KG1 (cell line): Measurements from ENCODE around the gene HTR1B.
A peak's percentile ranks its signal among the peaks of the same experiment; 100 is the strongest.

Source experiments
- DNase-seq: peaks from one replicate; lab custom pipeline; 2025; lab: John Stamatoyannopoulos, UW

The HTR1B gene, protein sequence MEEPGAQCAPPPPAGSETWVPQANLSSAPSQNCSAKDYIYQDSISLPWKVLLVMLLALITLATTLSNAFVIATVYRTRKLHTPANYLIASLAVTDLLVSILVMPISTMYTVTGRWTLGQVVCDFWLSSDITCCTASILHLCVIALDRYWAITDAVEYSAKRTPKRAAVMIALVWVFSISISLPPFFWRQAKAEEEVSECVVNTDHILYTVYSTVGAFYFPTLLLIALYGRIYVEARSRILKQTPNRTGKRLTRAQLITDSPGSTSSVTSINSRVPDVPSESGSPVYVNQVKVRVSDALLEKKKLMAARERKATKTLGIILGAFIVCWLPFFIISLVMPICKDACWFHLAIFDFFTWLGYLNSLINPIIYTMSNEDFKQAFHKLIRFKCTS

DNA sequence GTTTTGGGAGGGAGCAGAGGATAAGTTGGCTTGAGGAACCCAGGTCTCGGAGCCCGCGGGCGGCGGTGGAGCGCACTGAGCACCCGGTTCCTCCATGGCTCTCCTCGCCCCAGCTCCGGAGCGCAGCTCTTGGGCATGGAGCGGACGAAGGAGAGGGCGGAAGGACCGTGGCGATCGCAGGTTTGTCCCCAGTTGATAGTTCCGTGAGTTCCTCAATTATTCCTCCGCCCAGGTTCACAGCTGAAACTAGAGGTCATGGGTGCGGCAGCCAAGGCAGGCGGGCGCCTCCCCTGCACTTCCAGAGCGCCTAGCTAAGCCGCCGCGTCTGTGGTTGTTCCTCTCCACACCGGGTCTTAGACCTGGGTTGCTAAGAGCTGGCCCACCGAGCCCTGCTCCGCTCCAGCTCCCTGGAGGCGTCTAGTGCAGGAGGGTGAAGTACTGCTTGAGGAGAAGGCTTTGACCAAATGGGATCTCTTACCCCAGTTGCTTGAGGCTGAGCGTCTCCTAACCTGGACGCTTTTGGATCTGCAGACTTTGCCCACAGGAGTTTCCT lies at the start of gene HTR1B:
HTR1B (minus strand) TSS at position 184 of the 553 bp plus-strand sequence; CDS start at position 96, 88 bp downstream.
- DNase-seq = no peak

DNA sequence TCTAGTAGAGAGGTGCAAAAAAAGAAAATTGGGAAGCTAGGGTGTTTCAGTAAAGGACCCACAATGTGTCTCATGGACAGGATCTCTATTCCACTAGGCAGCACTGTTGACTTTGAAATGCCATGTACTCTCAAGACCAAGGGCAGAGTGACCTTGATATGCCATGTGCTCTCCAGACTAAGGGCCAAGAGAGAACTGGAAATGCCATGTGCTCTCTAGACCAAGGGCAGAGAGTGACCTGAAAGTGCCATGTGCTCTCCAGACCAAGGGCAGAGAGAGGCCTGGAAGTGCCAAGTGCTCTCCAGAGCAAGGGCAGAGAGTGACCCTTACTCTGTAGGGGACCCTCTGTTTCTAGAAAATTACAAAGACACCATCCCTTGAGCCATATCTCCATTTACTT lies 49.3 kb upstream of the HTR1B start:
- no peak for DNase-seq

DNA sequence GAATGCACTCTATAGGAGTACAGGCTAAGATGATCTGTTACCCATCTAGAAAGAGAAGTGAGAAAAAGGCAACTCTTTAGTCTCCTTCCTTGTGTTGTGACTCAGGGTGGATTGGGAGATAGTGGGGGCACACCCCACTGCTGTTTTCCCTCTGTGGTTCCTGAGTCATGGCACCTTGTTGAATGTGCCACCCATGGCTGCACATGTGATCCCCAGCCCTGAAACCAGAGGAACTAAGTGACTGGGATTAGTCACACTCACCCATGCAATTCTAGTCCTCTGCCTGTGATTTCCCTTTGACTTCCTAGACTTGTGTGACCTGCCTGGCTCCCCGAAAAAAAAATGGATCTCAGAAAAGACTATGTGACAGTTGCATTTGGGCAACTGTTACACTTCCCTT lies 48.6 kb upstream of the HTR1B start:
- no peak for DNase-seq

DNA sequence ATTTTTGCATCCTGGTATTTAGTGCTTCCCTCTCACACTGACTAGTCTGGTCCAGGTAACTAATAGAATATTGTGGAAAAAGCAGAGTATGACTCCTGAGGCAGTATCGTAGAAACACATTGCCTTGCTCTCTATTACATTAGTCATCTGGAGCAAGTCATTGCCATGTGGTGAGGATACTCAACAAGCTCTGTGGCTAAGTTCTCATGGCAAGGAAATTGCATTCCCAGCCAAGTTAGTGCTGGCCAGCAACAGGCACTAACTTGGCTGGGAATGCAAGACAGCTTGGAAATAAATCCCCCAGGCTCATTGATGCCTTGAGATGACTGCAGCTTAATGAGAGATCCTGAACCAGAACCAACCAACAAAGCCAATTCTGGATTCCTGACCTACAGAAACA lies 39.7 kb upstream of the HTR1B start:
- no peak for DNase-seq

DNA sequence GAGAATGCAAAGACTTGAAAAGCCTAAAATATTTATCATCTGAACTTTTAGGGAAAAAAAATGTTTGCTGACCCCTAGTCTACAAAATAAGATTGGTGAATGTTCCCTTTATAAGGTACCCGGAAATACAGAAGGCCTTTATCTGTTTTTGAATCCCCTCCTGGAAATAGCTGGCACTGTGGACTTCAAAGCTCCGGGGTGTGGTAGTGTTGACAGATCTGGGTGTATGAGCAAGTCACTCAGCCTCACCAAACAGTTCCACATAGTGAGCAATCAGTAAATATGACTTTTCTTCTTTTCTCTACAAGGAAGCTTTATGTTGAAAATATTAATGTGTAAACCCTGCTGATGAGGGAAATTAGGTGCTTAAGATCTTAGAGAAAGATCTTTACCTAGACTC lies 29.2 kb upstream of the HTR1B start:
- DNase-seq = no peak

DNA sequence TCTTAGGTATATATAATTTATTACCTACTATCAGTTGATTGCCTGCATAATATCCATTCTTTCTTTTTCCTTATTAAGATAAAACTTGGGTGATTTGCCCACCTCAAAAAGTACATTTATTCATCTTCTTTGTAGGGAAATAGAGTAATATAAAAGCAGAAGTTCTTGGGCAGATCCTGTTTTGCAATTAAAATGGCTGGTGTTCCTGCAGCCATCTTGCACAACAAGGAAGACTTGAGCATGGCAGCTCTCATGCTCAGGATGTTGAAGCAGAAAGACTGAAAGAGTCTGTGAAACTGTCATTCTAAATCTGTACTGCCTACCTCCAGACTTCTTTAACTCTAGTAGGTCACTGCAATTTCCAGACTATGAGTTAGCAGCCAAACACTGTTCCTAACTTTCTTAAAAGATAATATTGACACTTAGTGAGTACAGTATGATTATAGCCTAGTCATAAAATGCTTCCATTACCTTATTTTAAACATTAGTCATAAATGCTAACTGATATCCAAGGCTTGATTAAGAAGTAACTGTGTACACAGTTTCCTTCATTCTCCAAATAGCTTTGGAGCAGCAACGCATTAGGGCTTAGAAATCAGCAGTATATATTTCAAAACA lies 24.6 kb upstream of the HTR1B start:
- DNase-seq = no peak

DNA sequence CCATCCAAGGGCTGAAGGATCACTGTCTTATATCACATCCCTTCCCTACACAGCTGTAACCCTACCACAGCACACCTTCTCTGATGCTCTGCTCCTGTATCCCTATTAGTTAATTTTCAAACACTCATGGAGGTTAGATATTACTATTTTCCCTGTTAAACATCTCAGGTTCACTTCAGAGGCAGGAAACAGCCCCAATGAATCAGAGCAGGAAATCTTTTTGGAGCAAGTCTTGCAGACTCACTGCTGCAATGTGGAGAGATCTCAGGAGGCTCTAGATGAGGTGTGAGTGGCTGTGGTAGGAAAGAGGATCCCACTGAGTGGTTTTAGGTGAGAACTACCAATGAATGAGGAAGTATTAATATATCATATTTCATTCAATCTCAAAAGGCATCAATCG lies 19.7 kb upstream of the HTR1B start:
- DNase-seq = no peak

DNA sequence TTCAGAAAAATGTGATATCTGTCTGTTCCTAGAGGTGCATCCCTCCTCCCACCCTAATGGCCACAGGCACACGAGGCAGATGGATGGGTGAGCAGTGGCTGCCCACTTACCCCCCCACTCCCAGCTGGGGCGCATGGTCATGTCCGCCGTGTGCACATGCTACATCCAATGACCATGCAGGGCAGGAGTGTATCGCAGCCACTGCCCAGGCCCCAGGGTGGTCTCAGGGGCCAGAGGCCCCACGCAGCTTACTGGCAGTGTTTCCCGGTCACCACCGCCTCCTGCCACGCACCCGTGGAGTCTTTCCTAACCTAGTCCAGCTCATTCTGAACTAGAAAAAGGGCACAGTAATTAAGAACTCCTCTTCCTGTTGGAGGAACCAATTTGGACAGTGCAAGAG lies 11.7 kb upstream of the HTR1B start:
- DNase-seq = no peak

DNA sequence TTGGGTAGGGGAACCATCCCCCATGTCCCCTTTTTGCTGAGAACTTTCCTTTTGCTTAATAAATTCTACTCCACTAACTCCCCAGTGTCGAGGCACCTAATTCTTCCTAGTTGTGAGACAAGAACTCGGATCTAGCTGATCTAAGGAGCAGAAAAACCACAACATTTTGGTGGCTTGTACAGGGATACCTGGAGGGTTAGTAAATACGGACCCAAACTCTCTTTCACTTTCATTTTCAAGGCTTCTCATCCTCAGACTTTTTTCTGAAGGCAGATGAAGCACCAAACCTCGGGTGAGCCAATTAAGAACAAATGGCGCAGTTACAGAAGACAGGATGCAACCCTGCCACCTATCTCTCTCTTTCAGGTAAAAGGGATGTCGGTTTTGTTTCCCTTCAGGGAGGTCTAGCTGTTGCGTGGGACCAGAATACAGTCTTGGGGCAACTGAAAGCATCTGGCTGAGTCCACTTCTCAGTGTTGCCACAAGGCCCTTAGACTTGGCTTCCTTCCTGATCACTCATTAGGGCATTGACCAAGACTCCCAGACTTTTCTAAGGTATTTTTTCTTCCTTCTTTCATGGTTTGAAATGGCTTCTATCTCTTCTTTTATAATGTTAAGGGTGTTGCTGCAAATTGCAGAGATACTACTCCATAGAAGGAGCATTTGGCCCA lies 11.1 kb upstream of the HTR1B start:
- DNase-seq = no peak

DNA sequence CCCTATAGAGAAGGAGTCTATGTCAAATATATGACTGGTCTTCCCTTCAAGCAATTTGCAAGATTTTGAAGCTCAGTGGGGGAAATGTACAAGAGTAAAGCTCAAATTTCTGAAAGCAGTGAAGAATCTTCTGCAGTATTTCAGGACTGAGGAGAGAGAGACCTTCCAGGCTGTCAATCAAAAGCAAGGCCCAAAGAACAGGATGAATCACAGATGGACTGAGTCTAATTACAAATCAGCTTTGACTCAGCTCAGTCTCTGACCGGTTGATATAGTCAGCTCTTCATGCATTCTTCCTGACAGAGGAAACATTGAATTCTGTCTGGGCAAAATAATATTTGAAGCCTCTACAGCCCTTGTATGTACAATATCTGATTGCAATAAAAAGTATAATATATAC lies 7.7 kb upstream of the HTR1B start:
- DNase-seq = no peak

DNA sequence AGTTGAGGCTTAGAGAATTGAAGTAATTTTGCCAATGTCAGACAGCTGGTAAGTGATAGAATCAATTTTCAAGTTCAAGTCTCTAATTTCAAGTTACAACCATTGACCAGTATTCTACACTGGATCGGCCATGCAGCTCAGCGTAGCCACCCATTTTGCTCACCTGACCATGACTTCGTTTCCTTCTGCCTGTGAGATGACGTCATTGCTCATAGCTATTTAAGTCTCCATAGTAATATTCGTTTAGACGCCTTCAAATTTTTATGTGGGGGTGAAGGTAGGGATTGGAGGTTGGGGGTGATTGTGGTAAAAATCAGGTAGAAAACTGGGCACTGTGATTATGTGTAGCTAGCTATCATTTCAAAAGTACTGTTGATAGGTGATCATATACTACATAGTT lies 5.6 kb upstream of the HTR1B start:
- no peak for DNase-seq

DNA sequence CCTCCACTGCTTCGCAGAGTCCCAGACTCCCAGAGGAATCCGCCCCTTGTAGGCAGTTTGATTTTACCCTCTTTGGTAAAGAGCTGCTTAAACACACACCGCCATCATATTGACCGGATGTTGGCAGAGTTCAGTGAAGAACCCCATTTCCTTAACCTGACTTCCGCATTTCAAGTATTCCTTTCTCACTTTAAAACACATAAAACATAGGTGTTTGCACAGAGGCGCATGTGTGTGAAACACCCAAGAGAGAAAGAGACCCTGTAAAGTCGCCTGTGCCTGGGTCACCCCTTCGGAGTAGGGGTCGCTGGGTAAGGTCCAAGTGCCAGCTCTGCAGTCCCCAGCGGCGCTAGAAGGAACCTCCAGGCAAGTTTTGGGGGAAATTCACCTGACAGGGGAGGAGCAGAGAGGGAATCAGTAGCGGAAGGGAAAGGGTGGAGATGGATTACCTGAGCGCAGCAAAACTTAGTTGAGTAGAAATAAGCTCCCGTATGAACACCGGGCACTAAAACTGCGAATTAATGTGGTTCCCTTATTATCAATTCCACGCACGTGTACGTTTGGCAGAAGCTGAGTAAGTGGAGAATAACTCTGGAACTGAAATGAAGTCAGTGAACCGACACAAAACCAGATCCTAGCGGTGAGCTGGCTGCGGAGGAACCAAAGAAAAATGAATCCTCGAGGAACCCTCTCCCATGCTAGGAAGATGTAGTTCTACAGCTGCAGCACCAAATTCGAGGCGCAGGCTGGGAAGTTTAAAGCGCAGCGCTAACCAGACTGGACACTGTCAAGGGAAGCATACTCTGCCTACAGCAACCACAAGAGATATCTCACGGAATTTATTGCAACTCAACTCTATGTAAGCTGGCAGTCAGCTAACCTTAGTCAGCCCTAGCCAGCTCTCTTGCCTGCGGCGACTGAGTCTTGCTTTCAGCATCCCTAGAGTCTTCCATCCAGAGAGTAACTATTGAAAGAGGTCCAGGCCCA lies 3.5 kb upstream of the HTR1B start:
- no peak for DNase-seq

DNA sequence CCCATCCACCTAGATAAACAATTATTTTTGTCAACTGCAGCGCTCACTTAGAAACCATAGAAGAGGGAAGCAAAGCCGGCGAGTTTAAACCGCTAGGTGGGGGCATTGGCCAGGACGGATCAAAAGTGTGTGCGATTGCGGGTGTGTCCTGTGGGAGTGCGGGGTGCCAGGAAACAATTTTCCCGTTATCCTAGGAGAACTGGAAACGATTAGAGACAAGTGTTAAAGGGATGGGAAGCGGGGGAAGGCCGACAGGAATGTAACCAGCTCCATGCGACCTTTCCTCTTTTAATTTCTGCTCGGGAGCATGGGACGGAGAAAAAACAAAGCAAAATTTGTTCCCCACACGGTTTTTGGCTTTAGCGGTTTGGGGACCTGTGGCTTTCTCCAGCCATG lies 2.8 kb upstream of the HTR1B start:
- DNase-seq = no peak

DNA sequence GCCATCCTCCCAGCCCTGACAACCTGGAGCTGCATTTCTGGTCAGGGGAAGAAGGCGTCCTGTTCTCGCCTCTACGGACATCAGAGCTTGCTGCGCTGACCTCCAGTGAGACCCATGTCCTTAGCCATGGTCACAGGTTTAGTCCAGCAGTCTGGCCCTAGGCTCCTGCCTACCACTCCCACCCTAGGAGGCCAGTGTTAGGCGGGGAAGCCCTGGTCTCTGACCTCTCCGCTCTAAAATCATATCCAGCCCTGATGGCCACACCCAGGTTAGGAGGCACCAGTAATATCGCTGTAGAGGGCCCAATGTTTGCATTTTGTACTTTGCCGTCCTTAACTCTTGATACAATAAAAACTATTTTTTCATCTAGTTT lies 1.2 kb upstream of the HTR1B start:
- no peak for DNase-seq

DNA sequence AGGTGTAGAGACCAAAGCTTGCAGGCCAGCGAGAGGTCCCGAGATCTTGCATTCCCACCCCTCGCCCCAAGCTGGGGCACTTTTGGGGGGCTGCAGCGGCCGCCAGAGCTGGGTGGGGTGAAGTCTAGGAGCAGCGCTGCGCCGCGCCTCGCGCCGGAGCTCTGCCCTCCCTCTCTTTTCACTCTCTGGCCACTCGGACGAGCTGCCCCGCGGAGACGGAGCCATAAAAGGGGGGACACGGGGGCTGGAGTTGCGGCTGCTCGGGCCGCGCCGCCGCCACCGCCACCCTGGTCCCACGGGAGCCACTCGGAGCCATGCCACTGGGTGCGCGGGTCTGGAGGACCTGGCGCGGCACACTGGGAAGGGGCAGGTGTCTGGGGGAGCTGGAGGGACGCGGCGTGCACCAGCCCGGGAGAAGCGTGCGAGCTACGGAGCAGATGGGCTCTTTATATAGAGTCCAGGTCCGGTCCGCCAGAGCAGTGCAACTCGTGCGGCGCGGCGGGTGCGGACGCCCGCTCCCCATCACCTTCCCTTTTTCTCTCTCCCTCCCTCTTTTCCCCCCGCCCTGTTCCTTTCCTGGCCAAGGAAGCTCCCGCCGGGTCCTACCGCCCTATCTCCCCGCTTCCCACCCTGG lies 687 bp upstream of the HTR1B start:
- DNase-seq = no peak

DNA sequence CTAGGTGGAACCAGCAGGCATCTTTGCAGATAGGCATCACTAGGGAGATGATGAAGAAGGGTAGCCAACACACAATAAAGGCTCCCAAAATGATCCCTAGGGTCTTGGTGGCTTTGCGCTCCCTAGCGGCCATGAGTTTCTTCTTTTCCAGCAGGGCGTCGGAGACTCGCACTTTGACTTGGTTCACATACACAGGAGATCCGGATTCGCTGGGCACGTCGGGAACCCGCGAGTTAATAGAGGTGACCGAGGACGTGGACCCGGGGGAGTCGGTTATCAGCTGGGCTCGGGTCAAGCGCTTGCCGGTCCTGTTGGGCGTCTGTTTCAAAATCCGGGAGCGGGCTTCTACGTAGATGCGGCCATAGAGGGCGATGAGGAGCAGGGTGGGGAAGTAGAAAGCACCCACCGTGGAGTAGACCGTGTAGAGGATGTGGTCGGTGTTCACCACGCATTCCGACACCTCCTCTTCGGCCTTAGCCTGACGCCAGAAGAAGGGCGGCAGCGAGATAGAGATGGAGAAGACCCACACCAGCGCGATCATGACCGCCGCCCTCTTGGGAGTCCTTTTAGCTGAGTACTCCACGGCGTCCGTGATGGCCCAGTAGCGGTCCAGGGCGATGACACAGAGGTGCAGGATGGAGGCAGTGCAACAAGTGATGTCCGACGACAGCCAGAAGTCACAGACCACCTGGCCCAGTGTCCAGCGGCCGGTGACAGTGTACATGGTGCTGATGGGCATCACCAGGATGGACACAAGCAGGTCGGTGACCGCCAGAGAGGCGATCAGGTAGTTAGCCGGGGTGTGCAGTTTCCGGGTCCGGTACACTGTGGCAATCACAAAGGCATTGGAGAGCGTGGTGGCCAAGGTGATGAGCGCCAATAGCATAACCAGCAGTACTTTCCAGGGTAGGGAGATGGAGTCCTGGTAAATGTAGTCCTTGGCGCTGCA lies 658 bp downstream of the HTR1B start:
- no peak for DNase-seq

DNA sequence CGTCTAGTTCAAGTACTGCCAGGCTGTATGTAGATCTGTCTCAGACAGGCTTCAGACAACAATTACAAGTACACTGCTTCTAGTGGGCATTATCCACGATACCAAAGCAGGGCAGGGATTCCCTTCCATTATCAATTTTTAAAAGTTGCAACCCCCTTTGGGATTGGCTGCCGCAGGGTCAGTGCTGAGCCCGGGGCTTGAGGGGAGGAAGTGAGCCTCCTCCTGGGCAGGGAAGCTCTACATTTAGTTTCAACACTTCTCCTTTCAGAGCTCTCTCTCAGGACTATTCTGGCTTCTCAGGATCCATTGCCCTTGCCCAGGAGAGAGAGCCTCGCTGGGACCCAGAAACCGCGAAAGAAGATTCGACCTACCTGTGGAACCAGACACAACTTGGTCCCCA lies 1.5 kb downstream of the HTR1B start:
- no peak for DNase-seq

DNA sequence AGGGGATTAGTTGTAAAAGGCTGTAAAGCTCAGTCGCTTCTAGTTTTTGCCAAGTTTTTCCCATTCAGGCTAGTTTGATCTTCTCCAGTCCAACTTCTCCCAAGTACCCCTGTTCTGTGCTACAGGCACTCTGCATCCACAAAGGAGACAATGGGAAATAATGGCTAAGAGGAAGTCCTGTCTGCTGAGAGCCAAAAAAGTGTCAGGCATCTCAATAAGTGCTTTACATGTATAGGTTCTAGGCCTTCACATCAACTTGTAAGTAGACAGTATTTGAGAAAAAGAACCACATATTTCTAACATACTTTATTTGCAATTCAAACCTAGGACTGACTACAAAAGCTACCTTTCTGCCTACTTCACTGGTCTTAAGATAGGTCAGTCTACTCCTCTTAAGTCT lies 4.9 kb downstream of the HTR1B start:
- no peak for DNase-seq

DNA sequence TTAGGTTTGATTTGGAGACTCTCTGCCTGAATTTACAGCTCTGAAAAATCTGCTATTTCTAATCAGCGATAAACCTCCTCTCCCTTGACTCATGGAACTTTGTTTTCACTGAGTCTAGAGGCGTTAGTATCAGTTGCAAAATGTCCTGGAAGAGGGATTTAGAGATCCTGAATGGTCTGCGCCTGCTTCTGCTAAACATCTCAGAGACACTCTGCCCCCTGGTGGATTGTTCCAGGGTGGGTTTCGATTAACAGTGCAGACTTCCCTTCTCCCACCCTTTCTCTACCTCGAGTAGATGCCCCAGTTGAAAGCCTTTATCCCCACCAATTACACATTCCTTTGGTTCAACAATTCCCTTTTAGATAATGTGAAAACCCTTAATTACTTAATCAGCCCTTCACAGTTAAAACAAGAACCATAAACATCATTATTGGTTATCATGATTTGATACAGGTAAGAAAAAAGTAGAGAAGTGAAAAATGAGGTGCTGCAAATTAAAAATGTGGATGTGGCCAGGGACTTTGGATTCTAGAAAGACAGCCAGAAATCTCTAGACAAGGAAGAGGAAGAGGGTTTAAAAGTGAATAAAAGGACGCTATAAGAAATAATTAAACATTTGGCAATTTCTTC lies 5.5 kb downstream of the HTR1B start:
- DNase-seq = peak; percentile 8
